ENCODE data around the gene TMX4. TPM values are rescaled to one million over a fixed set of nuclear protein-coding genes. Genes with fewer than 3 reads are reported as not detected.

Gene TMX4
- total RNA-seq, 2 experiments from 2014 or later, result 33.2 to 35.9 TPM

GRCh38 chr20:8007490-8007889 is 12.1 kb downstream of the TMX4 start:
- no peak for DNase-seq
- CTCF ChIA-PET, result interaction anchor here (1.2 kb wide), 2 partner anchors 9 to 715 kb away, joined by 3 to 4 read pairs; no protein-coding TSS in a partner anchor
- H3K4me3 Mint-ChIP-seq, result no peak overlapping the region
- intact Hi-C loops (cut with micrococcal nuclease), result no loop called here
- H3K4me1 Mint-ChIP-seq (ENCODE audit: low read depth), result peaks cover 8% of the 10 kb centered on the region
- no peaks in the 10 kb centered on the region for H3K9me3 Mint-ChIP-seq
- no peaks in the 10 kb centered on the region for H3K27me3 Mint-ChIP-seq
- POLR2A ChIA-PET, result no interaction called here
- no peak overlapping the region for H3K27ac Mint-ChIP-seq
- no peaks in the 10 kb centered on the region for H3K36me3 Mint-ChIP-seq

DNA sequence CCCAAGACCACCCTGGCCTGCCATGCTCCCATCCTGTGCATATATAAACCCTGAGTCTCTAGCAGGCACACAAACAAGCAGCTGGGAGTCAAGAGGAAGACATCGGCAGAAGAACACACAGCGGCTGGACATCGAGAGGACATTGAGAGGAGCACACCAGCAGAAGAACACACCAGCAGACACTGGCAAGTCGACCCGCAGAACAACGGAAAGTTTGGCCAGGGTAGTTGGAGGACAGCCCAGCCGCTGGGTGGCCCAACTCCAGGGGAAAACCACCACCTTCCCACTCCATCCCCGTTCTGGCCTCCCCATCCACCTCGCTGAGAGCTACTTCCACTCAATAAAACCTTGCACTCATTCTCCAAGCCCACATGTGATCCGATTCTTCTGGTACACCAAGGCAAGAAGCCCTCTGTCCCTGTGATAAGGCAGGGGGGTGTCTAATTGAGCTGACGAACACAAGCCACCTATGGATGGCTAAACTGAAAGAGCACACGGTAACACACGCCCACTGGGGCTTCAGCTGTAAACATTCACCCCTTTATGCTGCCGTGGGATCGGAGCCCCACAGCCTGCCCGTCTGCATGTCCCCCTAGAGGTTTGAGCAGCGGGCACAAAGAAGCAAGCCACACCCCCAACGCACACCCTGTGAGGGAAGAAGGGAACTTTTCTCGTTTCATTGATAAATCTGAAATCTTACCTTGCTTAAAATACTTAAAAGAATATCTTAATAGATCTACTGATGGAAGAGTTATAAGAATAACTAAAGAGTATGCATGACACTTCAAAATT is 13.8 kb downstream of the TMX4 start:
- no peak for DNase-seq
- ChIA-PET CTCF (no interaction called here), POLR2A (no interaction called here)
- Mint-ChIP-seq H3K4me1 (ENCODE audit: low read depth) (no peaks in the 10 kb centered on the region), H3K4me3 (no peak overlapping the region), H3K27ac (no peak overlapping the region), H3K36me3 (peaks cover 6% of the 10 kb centered on the region), H3K9me3 (no peaks in the 10 kb centered on the region), H3K27me3 (no peaks in the 10 kb centered on the region)
- intact Hi-C loops (cut with micrococcal nuclease), result no loop called here

DNA sequence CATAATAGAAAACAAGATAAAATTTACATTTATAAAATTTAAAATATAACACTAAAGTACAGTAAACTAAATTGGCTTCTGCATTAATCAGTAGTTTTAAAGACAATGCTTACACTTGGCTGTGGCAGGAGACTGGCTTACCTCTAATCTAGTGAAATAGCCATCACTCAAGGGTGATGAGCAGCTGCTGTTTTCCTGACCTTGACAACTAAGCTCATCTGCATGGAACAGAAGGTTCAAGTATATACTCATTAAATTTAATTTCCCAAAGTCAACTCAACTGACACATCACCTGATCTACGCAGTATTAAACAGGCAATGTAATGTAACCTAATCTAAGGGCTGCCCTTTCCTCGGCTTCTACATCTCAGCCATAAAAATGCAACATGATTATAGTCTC is 14.5 kb downstream of the TMX4 start:
- Mint-ChIP-seq H3K27ac (no peak overlapping the region), H3K4me1 (ENCODE audit: low read depth) (no peaks in the 10 kb centered on the region), H3K4me3 (no peak overlapping the region), H3K27me3 (no peaks in the 10 kb centered on the region), H3K36me3 (peaks cover 13% of the 10 kb centered on the region), H3K9me3 (no peaks in the 10 kb centered on the region)
- intact Hi-C loops (cut with micrococcal nuclease), result no loop called here
- no peak for DNase-seq
- CTCF ChIA-PET, result no interaction called here
- POLR2A ChIA-PET, result no interaction called here

- H3K4me1 Mint-ChIP-seq (ENCODE audit: low read depth), result no peaks in the 10 kb centered on the region
- no peak overlapping the region for H3K27ac Mint-ChIP-seq
- H3K9me3 Mint-ChIP-seq, result no peaks in the 10 kb centered on the region
- ChIA-PET CTCF (interaction anchor here (0.7 kb wide), 1 partner anchor 28 kb away, joined by 3 read pairs; no protein-coding TSS in a partner anchor), POLR2A (no interaction called here)
- intact Hi-C loops (cut with micrococcal nuclease), result no loop called here
- no peaks in the 10 kb centered on the region for H3K27me3 Mint-ChIP-seq
- peaks cover 13% of the 10 kb centered on the region for H3K36me3 Mint-ChIP-seq
- no peak overlapping the region for H3K4me3 Mint-ChIP-seq
- DNase-seq, result no peak
Measured at GRCh38 chr20:8002056-8002455, 17.5 kb downstream of the TMX4 start.

DNA sequence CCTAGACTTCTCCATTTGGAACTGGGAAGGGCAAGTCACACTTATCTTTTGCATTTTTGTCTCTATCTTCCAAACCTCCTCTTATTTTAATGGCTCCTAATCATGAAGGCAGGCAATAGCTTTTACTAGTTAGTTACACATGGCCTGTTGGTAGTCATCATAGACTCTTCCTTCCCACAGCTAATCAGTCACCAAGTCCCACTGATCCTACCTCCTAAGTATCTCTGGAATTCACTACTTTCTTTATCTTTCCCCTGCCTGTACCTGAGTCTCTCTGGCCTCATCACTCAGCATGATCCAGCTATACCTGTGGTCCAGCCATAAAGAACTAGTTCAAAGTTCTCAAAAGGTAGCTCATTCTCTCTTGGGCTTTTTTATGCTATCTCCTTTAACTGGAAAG is 18.8 kb downstream of the TMX4 start:
- Mint-ChIP-seq H3K4me1 (ENCODE audit: low read depth) (no peaks in the 10 kb centered on the region), H3K36me3 (peaks cover 13% of the 10 kb centered on the region), H3K9me3 (no peaks in the 10 kb centered on the region), H3K27ac (no peak overlapping the region), H3K27me3 (no peaks in the 10 kb centered on the region), H3K4me3 (no peak overlapping the region)
- ChIA-PET POLR2A (interaction anchor here (0.6 to 0.8 kb wide), 2 partner anchors 8 to 387 kb away, joined by 3 read pairs; no protein-coding TSS in a partner anchor), CTCF (no interaction called here)
- intact Hi-C loops (cut with micrococcal nuclease), result no loop called here
- DNase-seq, result no peak

GRCh38 chr20:7996898-7997297 is 22.7 kb downstream of the TMX4 start:
- Mint-ChIP-seq H3K27ac (no peak overlapping the region), H3K36me3 (peaks cover 31% of the 10 kb centered on the region), H3K9me3 (peaks cover 12% of the 10 kb centered on the region), H3K27me3 (no peaks in the 10 kb centered on the region), H3K4me3 (no peak overlapping the region), H3K4me1 (ENCODE audit: low read depth) (no peaks in the 10 kb centered on the region)
- no peak for DNase-seq
- POLR2A ChIA-PET, result no interaction called here
- intact Hi-C loops (cut with micrococcal nuclease), result no loop called here
- CTCF ChIA-PET, result no interaction called here

GRCh38 chr20:7994809-7995208 is 24.8 kb downstream of the TMX4 start:
- intact Hi-C loops (cut with micrococcal nuclease), result no loop called here
- Mint-ChIP-seq H3K27me3 (no peaks in the 10 kb centered on the region), H3K4me1 (ENCODE audit: low read depth) (no peaks in the 10 kb centered on the region), H3K9me3 (peaks cover 12% of the 10 kb centered on the region), H3K36me3 (peaks cover 22% of the 10 kb centered on the region), H3K27ac (no peak overlapping the region), H3K4me3 (no peak overlapping the region)
- no peak for DNase-seq
- ChIA-PET CTCF (no interaction called here), POLR2A (no interaction called here)

DNA sequence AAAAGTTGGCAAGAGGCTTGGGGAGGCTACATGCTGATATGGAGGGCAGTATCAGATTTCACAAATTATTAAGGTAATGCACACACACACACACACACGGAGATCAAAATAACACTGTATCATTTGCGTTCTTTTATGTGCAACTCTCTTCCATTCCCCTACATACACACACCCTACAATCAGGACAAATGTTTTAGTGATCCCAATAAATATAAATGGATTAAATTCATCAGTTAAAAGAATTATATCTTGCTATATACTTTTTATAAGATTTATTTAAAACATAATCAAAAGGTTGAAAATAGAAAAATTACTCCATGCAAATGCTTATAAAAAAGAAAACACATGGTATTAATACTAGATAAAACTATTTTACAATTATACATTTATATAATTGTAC is 25.9 kb downstream of the TMX4 start:
- Mint-ChIP-seq H3K27ac (no peak overlapping the region), H3K4me1 (ENCODE audit: low read depth) (no peaks in the 10 kb centered on the region), H3K27me3 (no peaks in the 10 kb centered on the region), H3K9me3 (peaks cover 12% of the 10 kb centered on the region), H3K36me3 (peaks cover 22% of the 10 kb centered on the region), H3K4me3 (no peak overlapping the region)
- ChIA-PET CTCF (interaction anchor here (0.6 kb wide), 1 partner anchor 46 kb away, joined by 3 read pairs; no protein-coding TSS in a partner anchor), POLR2A (no interaction called here)
- no peak for DNase-seq
- intact Hi-C loops (cut with micrococcal nuclease), result no loop called here

DNA sequence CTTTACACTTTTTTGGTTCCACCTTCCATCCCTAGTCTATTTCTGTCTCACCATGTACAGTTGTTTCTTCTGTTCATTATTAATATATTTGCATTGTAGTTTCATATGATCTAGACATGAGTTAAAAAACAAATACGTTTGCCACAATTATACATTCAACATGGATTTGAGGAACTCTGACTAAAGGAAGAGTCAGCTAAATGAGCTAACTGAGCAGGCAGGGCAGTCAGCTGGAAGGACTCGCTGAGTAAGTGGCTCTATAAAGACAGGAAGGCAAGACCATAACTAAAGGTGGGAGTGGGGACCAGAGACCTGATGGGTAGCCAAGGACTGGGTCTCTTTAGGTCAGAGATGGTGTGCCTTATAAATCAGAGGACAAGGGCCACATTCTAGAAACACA is 26.3 kb downstream of the TMX4 start:
- intact Hi-C loops (cut with micrococcal nuclease), result no loop called here
- peaks cover 22% of the 10 kb centered on the region for H3K36me3 Mint-ChIP-seq
- CTCF ChIA-PET, result interaction anchor here (0.6 kb wide), 1 partner anchor 45 kb away, joined by 3 read pairs; no protein-coding TSS in a partner anchor
- POLR2A ChIA-PET, result no interaction called here
- no peak overlapping the region for H3K27ac Mint-ChIP-seq
- no peaks in the 10 kb centered on the region for H3K27me3 Mint-ChIP-seq
- no peak overlapping the region for H3K4me3 Mint-ChIP-seq
- no peak for DNase-seq
- H3K9me3 Mint-ChIP-seq, result peaks cover 12% of the 10 kb centered on the region
- H3K4me1 Mint-ChIP-seq (ENCODE audit: low read depth), result no peaks in the 10 kb centered on the region

GRCh38 chr20:7990385-7990784 is 29.2 kb downstream of the TMX4 start:
- no peak overlapping the region for H3K4me3 Mint-ChIP-seq
- H3K36me3 Mint-ChIP-seq, result peaks cover 27% of the 10 kb centered on the region
- intact Hi-C loops (cut with micrococcal nuclease), result no loop called here
- H3K27me3 Mint-ChIP-seq, result no peaks in the 10 kb centered on the region
- ChIA-PET POLR2A (no interaction called here), CTCF (no interaction called here)
- no peaks in the 10 kb centered on the region for H3K4me1 Mint-ChIP-seq (ENCODE audit: low read depth)
- no peak for DNase-seq
- H3K9me3 Mint-ChIP-seq, result peaks cover 12% of the 10 kb centered on the region
- H3K27ac Mint-ChIP-seq, result no peak overlapping the region

- Mint-ChIP-seq H3K4me1 (ENCODE audit: low read depth) (no peaks in the 10 kb centered on the region), H3K4me3 (no peak overlapping the region), H3K36me3 (peaks cover 17% of the 10 kb centered on the region), H3K27ac (no peak overlapping the region), H3K27me3 (no peaks in the 10 kb centered on the region), H3K9me3 (peaks cover 5% of the 10 kb centered on the region)
- POLR2A ChIA-PET, result no interaction called here
- DNase-seq, result no peak
- CTCF ChIA-PET, result interaction anchor here (1.3 kb wide), 1 partner anchor 732 kb away, joined by 6 read pairs; no protein-coding TSS in a partner anchor
- intact Hi-C loops (cut with micrococcal nuclease), result no loop called here
Measured at GRCh38 chr20:7989379-7989778, 30.2 kb downstream of the TMX4 start.

- ChIA-PET CTCF (no interaction called here), POLR2A (no interaction called here)
- H3K27me3 Mint-ChIP-seq, result no peaks in the 10 kb centered on the region
- H3K4me1 Mint-ChIP-seq (ENCODE audit: low read depth), result peaks cover 4% of the 10 kb centered on the region
- H3K36me3 Mint-ChIP-seq, result peaks cover 18% of the 10 kb centered on the region
- no peaks in the 10 kb centered on the region for H3K9me3 Mint-ChIP-seq
- intact Hi-C loops (cut with micrococcal nuclease), result no loop called here
- no peak overlapping the region for H3K27ac Mint-ChIP-seq
- no peak overlapping the region for H3K4me3 Mint-ChIP-seq
- DNase-seq, result no peak
Measured at GRCh38 chr20:7985916-7986315, 33.6 kb downstream of the TMX4 start.

GRCh38 chr20:7984192-7984591 is 35.4 kb downstream of the TMX4 start:
- H3K36me3 Mint-ChIP-seq, result peaks cover 20% of the 10 kb centered on the region
- intact Hi-C loops (cut with micrococcal nuclease), result no loop called here
- H3K4me1 Mint-ChIP-seq (ENCODE audit: low read depth), result peaks cover 12% of the 10 kb centered on the region

More at GRCh38 chr20:7984192-7984591, 35.4 kb downstream of the TMX4 start:
- POLR2A ChIA-PET, result no interaction called here
- Mint-ChIP-seq H3K27ac (no peak overlapping the region), H3K9me3 (no peaks in the 10 kb centered on the region), H3K4me3 (no peak overlapping the region), H3K27me3 (no peaks in the 10 kb centered on the region)
- no peak for DNase-seq
- CTCF ChIA-PET, result no interaction called here
